Epidermal melanocyte (primary cell): ENCODE data around the gene REX1BD.

ENCODE experiments used
- DNase-seq: peaks from one replicate; pipeline ENCODE4 v3.0.0; 2011; ENCODE audit warnings: low spot score; ENCODE audit not compliant: insufficient read length

Gene REX1BD

DNA sequence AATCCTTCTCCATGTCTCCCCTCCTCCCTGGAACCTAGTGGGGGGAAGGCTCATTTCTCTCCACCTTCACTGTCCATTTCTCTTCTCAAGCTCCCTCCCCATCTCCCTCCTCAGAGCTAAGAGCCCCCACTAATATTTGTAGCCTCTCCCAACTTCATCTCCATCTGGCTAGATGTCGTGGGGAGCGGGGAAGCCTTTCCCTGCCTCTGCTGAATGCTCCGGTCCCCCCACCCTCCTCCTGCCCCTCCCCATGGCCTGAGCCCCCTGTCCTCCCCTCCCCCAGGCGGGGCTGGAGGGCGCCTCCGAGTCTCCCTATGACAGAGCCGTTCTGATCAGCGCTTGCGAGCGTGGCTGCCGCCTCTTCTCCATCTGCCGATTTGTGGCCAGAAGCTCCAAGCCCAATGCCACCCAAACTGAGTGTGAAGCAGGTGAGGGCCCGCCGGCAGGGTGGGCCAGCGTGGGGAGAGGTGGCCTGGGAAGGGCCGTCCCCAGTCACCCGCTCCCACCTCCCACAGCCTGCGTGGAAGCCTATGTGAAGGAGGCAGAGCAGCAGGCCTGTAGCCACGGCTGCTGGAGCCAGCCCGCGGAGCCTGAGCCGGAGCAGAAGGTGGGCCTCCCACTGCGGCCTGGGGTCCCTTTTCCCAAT is 25.1 kb downstream of the REX1BD start:
- DNase-seq: no peak

DNA sequence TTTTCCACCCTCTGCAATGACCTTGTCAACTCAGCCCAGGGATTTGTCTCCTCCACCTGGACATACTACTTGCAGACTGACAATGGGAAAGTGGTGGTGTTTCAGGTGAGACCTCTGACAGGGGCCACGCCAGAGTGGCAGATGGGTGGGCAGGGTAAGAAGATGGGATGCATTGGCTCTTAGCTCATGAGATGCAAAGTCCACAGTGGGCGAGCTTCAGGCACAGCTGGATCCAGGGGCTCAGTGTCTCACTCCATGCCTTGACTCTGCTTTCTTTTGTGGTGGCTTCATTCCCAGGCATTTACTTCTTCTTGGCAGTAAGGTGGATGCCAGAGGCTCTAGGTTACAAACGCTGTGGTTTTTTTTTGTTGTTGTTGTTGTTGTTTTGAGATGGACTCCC is 27.4 kb downstream of the REX1BD start:
- no peak for DNase-seq

DNA sequence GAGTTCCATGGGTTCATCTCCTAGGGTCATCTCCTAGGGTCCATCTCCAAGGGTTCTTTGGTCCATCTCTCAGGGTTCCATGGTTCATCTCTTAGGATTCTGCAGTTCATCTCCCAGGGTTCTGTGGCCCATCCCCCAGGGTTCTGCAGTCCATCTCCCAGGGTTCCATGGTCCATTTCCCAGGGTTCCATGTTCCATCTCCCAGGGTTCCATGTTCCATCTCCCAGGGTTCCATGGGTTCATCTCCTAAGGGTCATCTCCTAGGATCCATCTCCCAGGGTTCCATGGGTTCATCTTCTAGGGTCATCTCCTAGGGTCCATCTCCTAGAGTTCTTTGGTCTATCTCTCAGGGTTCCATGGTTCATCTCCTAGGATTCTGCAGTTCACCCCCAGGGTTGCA is 29.0 kb downstream of the REX1BD start:
- DNase-seq: no peak

DNA sequence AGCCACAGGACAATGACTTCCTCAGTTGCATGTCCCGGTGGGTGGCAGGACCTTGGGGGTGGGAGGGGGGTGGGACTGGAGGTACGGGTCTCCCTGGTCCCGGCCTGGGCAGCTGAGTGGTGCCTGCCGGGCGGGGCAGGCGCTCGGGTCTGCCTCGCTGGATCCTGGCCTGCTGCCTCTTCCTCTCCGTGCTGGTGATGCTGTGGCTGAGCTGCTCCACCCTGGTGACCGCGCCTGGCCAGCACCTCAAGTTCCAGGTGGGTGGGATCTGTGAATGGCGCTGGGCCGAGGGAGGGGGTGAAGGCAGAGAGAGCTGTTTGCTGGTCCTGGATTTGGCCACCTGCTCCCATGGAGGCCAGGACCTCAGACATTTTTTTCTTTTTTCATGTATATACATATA is 29.6 kb downstream of the REX1BD start:
- no peak for DNase-seq

DNA sequence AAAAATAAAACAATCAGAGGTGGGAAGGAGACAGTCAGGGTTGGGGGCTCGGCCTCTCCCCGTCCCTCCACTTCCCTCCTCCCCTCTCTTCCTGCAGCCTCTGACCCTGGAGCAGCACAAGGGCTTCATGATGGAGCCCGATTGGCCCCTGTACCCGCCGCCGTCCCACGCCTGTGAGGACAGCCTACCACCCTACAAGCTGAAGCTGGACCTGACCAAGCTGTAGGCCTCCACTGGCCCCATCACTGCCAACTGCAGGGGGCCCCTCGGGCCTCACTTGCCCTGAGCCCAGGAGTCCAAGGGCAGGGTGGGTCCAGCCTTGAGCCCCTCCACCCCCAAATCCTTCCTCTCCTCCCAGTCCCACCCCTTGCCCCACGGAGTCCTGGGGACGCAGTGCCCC is 31.7 kb downstream of the REX1BD start:
- no peak for DNase-seq

DNA sequence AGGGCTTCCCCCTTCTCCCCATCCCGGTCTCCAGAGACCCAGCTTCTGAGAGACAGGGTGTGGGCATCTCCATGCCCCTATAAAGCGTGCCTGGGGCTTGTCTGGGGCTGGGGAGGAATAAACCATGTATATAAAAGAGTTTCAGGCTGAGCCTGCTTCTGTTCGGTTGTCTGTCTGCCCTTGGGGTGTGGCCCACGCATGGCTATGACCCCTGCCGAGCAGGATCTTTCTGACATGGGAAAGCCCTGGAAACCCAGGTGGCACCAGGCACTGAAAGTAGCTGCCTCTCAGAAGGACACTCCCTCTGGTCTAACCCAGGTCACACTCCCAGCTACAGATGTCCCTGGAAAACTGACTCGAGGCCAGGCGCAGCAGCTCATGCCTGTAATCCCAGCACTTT is 32.3 kb downstream of the REX1BD start:
- DNase-seq: no peak

DNA sequence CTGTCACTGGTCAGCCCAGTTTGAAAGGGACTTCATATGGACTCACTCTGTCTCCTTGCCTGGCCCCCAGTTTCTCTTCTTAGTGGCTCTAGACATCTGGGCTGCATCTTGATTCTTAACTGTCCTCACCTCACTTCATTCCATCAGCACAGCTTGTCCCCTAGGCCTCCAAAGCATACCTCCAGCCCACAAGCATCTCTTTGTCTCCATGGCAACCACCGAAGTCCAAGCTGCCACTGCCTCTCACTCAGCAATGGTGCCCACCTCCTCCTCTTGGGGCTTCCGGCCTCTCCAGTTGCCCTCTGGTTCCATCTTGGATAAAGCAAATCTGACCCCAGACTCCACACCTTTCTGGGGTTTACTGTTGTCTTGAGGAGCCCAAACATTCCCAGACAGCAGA is 38.3 kb downstream of the REX1BD start:
- no peak for DNase-seq

DNA sequence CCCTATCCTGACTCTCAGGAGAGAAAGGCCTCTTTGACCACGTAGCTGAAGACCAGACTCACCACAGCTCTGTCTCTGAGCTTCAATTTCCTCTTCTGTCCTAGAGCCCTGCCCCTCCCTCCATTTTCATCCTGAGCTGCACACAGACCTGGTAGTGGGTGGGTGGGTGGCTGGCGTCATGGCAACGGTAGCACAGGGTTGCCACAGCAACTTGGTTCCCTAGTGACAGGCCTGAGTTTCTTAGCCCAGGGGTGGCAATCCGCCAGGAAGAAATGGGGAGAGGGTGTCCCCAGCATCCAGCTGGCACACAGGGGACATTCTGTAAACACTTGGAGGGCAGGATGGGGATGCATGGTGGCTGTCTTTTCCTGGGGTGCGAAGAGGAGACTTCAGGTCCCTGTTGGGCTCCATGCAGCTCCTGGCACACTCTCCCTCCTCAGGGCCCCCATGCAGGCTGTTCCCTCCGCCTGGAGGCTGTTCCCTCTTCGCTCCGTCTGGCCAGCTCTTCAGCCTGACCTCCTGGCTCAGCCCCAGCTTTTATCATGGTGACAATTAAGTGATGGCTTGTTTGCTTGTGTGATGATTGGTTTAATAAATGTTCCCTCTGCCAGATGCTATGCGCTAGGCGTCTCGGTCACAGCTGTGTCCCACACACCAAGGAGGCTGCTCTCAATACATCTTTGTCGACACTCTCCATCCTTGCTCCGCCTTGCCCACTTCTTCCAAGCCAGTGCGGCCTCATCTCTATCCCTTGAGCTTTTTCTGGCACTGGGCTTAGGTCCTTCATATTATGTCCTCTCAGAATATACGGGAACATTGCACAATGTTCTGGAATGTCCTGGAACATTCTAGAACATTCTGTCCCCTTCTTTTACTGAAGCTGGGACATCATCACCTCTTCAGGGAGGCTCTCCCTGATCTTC is 40.8 kb downstream of the REX1BD start:
- no peak for DNase-seq

DNA sequence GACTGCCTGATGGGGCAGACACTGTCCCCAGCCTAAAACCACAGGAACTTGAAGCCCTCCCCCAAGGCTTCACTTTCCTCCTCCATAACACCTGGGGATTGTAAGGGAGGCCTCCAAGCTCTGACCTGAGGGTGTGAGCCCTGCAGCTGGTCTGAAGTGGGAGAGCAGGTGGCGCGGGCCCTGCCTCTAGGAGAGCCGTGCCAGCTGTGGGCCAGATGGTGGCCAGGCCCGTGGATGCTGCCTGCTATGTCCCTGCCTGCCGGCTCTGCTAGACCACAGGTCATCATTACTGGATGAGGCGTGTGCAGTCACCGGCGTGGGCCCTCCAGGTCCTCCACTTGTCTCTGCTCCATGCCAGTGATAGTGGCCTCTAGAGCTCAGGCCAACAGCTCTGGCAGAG is 44.7 kb downstream of the REX1BD start:
- DNase-seq: no peak

DNA sequence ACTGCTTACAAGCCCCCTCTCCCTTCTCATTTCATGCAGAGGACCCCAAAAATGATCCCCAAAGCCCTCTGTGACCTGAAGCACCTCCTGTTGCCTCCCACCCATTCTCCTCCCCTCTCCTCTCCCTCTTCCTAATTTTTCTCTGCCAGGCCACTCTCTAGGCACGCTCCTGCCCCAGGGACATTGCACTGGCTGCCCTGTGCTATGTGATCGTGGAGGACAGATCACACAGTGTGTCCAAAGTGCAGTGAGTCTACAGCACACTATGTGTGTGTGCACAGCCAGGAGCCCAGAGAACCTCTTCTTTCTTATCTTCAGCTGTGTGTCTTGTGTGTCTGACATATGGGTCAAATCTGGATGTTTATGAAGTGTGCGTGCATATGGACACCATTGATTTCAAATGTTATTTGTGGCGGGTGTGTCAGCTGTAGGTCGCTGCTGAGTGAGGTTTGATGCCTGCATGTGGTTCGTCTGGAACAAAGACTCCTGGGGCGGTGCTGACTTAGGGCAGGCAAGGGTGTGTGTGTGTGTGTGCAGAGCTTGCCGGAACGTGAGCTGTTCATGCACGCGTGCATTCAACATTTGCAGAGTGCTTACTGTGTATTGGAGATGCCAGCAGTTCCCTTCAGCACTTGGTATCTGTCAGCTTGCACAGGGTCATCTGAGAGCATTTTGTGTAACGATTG is 46.2 kb downstream of the REX1BD start:
- DNase-seq: no peak

DNA sequence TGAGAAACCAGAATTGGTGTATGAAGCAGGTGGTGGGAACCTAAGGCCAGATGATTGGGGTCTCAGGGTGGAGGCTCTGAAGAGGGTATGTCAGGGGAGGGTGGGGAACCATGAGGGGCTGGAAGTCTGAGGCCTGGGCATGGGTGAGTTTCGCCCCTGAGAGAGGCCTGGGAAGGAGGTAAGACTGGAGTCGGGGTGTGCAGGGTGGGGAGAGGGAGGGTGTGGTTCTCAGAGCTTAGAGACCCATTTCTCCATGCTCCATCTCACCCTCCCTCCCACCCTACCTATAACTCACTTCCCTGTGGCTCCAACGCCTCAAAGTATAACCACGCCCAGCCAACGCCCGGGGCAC is 47.2 kb downstream of the REX1BD start:
- DNase-seq: no peak

DNA sequence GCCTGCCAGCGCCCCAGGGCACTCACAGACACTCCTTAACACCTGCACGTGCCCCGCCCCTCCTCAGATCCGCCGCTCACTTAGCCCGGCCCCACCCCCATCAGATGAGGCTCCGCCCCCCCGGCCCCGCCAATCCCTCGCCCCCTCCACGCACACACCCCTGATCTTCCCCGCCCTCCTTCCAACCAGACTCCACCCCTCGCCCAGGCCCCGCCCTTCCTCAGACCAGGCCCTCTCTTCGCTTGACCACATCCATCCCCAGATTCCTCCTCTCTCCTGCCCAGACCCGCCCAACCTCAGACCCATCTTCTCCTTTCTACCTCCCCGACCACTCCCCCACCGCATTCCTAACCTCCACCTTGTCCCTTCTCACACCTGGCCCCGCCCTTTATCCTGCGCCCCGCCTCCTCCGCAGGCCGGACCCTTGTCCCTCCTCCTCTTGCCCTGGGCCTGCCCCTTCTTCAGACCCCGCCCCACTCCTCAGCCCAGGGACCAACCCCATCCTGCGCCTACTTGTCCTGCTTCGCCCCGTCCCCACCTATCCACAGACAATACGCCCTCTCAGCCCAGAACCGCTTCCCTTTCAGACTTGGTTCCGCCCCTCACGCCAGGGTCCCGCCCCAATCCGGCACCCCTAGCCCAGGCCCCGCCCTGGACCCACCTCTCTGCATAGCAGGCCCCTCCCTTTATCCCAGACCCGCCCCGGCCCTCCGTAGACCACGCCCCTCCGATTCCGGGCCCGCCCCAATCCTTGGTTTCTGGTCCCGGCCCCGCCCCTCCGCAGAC is 47.8 kb downstream of the REX1BD start:
- peak; percentile 87 for DNase-seq

DNA sequence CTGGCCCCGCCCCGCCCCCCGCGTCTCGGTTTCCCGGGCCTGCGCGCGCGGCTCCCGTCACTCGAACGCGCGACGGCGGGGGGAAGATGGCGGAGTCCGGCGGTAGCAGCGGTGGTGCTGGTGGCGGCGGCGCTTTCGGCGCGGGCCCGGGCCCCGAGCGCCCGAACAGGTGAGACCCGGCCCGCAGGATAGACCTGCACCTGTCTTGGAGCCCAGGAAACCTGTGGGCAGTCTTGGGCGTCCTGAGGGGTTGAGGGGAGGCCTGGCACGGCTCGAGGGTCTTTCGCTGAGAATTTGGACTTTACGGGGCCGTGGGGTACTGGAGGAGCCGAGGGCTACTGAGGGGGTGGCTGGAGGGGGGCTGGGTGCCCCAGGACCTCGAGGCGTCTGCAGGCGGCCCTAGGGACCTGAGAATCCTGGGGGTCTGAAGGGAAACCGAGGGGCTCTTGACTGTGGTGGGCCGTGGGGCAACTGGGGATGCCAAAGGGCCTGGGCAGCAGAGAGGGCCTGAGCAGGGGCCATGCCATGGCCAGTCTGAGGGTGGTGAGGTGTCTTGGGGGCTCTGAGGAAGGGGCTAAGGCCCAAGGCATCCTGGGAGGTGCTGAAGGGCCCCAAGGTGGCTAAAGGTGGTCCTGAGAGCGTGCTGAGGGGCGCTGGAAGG is 48.5 kb downstream of the REX1BD start, which contains the start of gene KLHL26:
Gene KLHL26, plus strand, starts transcription at position 60 of the 661 bp plus-strand sequence. Its CDS starts 27 bp downstream, at position 87.
- no peak for DNase-seq

DNA sequence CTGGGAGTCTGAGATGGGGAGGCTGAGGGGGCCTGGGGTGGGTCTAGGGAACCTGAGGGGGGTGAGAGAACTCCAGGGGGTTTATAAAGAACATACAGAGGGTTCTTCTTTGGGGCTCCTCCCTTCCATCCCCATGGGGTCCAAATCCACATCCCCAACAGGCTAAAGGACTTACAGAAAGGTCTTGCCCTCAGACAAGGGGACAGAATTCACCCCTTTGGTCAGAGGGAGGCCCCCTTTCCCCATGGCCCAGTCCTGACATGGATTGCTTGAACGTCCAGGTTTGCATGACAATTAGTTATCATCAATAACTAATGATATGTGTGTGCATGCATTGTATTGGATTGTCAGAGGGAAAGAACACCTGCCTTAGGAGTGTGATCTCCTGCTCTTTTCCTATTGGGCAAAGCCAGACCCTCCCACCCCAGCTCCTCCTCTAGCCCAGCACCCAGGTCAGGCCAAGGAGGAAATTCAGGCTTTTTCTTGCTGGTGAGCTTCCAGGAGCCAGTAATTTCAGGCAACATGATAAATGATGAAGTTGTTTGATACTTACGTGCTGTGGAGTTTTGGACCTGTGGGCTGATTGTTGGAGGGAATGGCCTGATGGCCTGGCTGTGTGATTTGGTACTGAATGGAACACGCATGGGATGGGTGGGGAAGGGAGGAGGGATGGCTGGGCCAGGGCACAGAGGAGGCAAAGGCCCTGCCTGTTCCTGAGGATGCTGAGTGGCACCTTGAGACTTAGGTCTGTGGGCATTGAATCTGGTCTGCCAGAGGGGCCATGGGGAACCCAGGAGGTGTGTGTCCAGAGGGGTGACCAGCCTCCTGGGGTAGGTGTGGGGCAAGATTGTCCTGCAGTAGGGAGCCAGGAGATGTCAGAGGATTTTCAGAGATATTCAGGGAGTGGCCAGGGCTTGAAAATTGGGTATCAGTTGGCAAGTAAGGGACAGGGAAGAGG is 49.4 kb downstream of the REX1BD start:
- no peak for DNase-seq

DNA sequence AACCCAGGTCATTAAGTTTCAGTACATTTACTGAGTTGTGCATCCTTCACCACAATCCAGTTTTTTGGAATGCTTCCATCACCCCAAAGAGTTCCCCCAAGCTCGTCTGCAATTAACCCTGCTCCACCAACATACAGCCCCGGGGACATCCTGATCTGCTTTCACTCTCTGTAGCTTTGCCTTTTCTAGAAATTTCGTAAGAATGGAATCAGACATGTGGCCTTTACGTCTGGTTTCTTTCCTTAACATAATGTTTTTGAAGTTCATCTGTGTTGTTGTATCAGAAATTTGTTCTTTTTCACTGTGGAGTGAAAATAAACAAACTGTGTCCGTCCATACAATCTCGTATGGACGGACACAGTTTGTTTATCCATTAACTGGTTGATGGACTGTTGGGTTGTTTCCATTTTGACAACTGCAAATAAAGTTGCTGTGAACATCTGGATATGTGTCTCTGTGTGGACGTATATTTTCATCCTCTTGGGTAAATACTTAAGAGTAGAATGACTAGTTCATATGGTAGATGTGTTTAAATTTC is 51.2 kb downstream of the REX1BD start:
- no peak for DNase-seq
